ENCODE data around the gene PRKD1.
"Not testable (repeated sequence)": the region's sequence is repeated elsewhere in the genome, so short reads cannot be mapped to it uniquely, and the experiment has no call there.

PRKD1 gene

DNA sequence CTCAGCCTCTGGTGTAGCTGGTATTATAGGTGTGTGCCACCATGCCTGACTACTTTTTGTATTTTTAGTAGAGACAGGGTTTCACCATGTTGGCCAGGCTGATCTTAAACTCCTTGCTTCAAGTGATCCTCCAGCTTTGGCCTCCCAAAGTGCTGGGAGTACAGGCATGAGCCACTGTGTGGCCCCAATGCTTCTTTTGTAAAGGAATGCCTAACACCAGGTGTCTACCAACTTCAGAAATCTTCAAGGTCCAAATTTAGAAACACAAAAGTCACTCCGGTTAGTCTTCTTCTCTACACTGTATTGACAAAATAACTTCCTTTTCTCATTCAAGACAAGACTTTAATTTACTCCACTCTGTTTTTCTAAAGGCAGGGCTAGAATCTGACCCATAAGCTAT lies 188.7 kb downstream of the PRKD1 start:
- DNase-seq (ENCODE audit: low read depth): no peak

DNA sequence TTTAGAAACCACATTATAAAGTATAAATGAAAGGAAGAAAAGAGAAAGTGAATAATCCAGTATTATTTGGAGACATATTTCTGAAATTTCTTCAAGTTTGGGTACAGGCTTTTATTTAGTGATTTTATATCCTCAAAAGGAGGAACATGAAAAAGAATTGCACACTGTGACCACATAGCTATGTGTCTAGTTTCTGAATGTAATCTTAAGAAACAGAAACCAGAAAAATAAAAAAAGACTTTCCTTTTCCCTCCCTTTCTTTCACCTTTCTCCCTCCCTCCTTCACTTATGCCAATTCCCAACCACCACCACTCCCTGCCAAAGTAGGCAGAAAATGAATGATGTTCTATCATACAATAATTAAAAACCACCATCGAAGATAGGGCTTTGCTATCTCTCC lies 189.6 kb downstream of the PRKD1 start:
- no peak for DNase-seq (ENCODE audit: low read depth)

DNA sequence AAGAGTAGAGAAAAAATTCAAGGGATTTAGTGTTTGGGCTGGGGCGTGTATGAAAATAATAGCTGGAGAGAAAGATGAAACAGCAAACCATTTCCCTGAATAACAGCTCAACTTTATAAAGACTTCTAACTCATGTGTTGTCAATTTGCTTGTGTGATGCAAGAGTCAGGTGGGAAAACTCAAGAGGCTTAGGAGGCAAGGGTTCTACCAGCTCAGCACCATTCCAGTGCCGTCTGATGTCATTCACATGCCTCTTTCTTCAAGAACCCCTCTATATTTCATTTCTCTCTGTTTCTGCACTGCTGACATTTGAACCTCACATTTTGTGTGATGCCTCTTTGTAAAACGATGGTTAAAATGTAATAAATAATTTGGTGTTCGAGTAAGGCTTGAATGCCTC lies 192.2 kb downstream of the PRKD1 start:
- DNase-seq (ENCODE audit: low read depth): no peak

DNA sequence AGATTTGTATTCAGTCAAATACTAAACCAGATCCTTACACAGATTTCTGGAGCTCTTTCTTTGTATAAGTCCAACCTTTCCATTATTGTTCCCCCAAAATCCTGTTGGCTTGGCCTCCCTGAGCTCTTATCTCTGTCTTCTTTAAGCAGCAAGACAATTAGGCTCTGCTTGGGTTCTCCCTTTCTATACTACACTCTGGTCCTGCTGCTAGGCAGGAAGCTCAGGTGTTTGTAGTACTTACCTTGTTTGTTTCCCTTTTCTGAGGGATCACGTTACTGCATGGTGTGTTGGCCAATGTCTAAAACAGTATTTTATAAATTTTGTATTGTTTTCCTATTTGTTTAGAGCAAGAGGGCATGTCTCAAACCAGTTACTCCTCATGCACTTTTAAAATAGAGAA lies 192.9 kb downstream of the PRKD1 start:
- no peak for DNase-seq (ENCODE audit: low read depth)

DNA sequence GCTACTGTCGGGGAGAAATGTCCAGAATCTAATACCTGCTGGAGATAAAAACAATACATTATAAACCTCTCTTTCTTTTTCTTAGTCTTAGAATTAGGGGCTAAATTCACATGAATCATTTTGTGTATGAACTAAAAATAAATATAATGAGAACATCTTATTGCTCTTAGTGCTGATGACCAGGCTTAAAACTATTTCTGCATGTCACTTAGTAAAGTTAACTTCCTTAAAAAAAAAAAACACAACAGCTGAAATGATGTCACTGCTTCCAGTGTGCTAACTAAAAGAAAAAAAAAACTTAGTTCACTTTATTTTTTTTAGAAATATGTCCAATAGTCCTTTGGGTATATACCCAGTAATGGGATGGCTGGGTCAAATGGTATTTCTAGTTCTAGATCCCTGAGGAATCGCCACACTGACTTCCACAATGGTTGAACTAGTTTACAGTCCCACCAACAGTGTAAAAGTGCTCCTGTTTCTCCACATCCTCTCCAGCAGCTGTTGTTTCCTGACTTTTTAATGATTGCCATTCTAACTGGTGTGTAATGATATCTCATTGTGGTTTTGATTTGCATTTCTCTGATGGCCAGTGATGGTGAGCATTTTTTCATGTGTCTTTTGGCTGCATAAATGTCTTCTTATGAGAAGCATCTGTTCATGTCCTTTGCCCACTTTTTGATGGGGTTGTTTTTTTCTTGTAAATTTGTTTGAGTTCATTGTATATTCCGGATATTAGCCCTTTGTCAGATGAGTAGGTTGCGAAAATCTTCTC lies 200.9 kb downstream of the PRKD1 start:
- DNase-seq (ENCODE audit: low read depth): peak; percentile 31

DNA sequence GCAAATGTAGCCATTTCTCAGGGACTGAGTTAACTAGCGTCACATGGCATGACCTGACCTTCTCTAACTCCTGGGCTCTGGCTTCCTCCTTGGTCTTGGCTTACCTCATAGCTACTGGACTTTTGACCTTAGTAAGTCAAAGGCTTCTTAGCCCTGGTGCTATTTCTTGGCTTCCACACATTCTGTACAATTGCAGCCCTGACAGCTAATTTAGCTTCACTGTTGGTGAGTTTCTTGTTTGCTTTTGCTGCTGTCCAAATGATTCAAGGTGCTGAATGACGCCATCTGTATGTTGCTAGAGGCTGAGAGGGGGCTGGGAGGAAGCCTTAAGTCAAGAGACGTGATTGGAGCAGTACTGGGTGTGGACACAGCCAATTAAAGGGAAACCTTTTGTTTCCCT lies 202.7 kb downstream of the PRKD1 start:
- DNase-seq (ENCODE audit: low read depth): no peak

DNA sequence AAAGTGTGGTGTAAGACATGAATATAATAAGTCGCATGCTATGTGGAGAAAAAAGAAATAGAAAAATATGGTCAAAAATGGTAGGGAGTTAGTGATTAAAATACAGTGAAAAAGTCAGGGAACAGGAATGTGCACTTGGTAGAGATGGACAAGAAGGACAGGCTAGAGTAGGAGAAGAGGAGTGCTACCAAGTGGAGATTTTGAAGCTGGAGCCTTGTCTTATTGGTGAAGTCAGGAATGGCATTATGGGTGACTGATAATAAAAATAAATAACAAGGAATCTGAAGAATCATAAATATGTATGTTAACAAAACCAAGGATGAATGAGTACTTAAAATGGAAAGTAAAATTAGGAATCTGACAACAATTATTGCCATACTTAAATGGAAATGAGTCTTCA lies 204.8 kb downstream of the PRKD1 start:
- no peak for DNase-seq (ENCODE audit: low read depth)

DNA sequence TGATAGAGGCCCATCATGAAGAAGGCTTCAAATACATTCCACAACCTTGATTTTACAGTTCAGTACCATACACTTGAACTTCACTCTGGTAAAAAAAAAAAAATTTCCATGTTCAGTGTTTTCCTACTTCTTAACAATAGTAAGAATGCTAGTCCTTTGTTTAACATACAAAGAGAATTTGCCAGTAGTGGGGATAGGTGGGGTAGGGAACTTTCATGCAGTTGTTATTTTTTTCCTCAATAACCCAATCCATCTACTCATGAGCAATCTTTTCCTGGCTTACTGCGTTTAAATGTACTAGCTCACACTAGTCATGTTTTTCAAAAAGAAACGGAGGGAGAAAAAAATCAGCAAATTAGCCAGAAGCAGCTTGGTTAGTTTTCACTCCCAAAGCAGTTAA lies 206.1 kb downstream of the PRKD1 start:
- no peak for DNase-seq (ENCODE audit: low read depth)

DNA sequence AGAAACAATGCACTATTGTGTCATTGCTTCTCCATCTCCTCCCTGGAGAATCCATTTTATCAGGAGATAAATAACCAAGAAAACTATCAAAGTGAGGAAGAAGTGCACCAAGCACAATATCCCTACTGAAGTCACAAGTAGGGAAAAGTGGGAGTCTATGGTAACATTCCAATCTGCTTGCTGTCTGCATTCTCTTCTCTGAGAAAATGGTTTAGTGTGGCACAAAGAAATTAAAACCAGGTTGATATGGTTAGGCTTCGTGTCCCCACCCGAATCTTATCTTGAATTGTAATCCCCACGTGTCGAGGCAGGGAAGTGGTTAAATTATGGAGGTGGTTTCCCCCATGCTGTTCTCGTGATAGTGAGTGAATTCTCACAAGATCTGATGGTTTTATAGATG lies 209.7 kb downstream of the PRKD1 start:
- DNase-seq (ENCODE audit: low read depth): no peak

DNA sequence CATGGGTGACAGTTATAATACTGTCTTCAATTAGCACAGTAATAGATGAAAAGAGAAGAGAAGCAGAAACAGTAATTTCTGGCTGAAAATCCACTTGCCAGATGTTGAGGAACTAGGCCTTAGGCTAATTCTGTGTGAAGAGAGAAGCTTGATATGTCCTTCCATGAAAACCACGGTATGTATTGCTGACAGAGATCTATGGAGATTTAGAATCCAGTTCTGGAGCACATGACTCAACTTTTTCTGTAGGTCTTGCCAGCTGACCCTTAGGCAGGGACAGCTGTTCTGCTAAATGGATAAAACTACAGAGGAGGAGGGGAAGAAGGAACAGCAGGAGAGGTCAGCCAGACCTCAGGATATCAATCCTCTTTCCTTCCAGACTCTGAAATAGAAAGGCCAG lies 211.5 kb downstream of the PRKD1 start:
- DNase-seq (ENCODE audit: low read depth): no peak

DNA sequence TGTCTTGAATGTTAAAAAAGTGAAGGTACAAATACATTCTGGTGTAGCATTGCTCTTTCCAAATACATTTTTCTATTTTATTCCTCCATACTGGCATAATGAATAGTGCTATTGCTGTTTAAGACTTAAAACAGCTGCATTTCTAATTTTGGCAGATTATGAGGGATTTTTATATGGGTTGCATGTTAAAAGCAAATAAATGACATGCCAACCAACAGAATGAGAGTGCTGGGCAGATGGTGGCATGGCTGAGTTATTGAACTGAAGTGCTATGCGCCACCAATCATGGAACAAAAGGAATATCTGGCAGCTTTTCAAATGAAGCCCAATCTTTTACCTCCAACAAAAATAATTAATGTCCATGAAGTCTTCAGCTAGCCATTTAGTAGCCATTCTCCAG lies 215.0 kb downstream of the PRKD1 start:
- no peak for DNase-seq (ENCODE audit: low read depth)

DNA sequence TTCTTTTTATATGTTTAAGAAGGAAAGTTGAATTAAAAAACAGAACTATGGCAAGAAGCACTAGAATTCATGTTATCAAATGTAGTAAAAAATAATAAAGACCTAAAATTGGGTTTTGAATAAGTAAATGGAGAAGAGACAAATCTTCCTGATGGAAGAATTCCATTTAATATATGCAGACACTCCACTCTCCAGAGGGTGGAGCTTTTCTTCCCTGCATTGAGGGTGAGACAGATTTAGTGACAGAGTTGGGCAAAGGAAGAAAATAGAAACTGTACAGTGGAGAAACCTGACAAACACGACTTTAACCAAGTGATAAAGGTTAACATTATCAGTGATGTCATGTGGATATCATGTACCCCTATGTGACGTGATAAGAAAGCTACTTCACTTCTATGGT lies 217.6 kb downstream of the PRKD1 start:
- no peak for DNase-seq (ENCODE audit: low read depth)

DNA sequence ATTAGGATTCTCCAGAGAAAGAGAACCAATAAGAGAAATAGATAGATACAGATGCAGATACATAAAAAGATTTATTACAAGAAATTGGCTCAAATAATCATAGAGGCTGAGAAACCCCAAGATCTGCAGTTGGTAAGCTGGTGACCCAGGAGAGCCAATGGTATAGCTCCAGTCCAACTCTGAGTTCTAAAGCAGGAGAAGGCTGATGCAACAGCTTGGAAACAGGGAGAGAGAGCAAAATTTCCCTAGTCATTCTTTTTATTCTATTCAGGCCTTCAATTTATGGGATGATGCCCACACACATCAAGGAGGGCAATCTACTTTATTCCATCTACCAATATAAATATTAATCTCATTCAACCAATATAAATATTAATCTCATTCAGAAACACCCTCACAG lies 218.2 kb downstream of the PRKD1 start:
- no peak for DNase-seq (ENCODE audit: low read depth)

DNA sequence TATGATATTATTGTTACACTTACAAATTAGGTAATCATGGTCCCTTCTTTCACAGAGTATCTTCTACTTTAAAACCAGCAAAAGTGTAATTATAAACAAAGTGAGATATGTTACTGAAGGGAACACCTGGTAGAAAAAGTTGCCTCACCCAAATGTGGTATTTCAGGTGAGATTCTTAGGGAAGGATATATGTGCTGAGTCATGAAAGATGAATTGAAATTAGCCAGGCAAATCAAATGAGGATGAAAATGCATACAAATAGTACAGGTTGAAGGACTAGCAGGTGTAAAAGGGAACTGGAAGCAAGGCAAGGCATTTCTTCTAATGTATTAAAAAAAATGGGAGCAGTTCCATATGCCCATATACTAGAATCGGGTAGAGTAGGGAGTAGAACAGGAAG lies 220.9 kb downstream of the PRKD1 start:
- DNase-seq (ENCODE audit: low read depth): no peak

DNA sequence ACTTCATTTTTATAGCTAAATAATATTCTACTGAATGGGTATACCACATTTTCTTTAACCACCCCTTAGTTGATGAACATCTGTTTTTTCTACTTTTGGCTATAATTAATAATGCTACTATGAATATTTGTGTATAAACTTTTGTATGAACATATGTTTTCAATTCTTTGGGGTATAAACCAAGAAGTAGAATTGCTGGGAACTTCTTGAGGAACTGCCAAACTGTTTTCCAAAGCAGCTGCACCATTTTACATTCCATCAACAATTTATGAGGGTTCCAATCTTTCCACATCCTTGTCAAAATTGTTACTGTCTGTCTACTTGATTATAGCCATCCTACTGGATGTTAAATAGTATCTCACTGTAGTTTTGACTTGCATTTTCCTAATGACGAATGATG lies 221.8 kb downstream of the PRKD1 start:
- no peak for DNase-seq (ENCODE audit: low read depth)

DNA sequence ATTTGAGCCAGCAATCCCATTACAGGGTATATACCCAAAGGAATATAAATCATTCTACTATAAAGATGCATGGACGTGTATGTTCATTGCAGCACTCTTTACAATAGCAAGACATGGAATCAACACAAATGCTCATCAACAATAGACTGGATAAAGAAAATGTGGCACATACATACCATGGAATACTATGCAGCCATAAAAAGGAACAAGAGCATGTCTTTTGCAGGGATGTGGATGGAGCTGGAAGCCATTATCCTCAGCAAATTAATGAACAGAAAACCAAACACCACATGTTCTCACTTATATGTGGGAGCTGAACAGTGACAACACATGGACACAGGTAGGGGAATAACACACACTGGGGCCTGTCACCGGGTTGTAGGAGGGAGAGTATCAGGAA lies 238.1 kb downstream of the PRKD1 start:
- not testable (repeated sequence) for DNase-seq (ENCODE audit: low read depth)

DNA sequence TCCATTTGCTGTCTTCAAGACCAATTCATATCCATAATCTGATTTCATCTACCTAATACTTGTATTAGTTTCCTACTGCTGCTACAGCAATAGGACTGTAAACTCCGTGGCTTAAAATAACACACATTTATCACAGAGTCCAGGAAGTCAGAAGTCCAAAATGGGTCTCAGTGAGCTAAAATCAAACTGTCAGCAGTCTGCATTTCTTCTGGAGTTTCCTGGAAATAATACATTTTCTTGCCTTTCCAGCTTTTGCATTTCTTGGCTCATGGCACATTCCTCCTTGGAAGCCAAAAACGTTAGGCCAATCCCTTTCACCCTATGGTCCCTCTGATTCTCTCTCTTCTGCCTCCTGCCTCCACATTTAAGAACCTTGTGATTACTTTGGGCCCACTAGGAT lies 239.8 kb downstream of the PRKD1 start:
- no peak for DNase-seq (ENCODE audit: low read depth)

DNA sequence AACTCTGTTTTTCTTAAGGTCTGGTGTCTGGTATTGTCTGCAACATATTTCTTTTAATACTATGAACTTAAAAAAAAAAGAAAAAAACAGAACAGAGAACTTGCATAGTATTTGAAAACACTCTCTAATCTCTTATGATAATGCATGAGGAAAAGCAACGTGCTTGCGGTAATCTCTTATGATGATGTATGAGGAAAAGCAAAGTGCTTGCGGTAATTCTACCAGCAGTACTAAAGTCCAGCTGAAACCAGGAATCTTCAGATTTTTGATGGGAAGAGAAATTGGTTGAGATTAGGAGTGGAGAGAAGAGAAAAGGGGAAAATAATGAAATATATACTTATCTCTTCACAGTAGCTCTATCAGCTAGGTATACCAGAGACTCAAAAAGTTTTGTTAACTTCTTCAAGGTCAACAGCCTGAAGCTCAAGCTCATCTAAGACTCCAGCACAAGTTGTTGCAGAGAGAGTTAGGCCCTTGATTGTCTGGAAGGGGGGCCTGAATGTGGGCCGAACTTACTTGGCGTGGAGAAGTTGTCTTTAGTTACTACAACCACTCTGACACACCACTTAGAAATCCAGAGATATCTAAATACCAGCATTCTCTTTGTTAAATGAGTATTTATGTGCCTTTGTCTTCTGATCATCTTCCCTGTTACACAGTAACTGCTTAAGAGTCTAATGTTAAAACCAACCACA lies 240.4 kb downstream of the PRKD1 start:
- DNase-seq (ENCODE audit: low read depth): no peak

DNA sequence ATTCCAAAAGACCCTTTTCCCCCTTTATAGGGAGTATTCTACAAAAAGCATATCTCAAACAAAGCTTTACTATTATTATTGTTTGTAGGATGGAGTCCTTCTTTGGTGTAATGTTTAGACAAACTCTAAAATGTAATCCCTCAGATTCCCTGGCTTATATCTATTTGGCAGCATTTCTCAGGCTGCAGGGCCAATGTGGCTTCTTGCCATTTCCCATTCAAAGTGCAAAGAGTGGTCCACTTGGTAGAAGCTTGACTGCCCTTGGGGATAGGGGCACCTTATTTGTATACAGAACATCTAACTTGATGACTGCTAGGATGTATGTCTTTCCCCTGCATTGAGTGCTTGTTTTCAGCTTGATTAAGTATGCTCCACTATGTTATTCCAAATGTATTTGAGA lies 242.7 kb downstream of the PRKD1 start:
- DNase-seq (ENCODE audit: low read depth): no peak

DNA sequence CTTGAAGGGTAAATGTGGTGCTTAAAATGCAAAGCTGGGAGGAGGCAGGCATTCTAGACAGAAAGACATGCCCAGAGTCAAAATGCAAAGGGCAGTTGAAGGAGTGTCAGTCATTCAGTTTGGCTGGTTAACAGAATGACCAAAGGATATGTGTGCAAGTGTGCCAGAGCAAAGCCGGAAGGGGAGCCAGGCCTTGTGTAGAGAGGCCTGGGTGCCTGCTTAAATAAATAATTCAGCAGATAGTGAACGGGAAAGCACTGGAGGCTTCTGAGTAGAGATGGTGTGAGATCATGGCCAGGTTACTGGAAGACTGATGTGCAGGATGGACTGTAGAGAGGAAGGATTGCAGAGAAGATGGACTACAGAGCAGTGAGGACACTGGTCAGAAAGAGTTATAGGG lies 244.9 kb downstream of the PRKD1 start:
- DNase-seq (ENCODE audit: low read depth): no peak

DNA sequence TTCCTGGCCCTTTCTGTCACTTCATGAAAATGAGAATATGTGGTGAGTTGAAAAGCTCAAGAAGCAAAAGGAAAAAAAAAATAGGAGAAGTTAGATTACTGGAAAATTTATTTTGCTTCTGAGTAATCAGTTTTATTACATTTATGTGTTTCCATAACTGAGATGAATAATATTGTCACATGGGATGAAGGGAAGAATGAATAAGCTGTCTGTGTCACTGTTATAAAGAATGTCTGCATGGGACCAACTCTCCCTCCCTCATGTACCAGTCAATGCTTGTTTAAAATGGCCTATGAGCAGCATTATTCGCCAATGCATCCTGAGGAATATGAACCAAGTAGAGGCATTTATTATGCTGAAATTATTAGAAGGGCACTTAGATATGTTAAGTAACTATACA lies 246.3 kb downstream of the PRKD1 start:
- DNase-seq (ENCODE audit: low read depth): no peak

DNA sequence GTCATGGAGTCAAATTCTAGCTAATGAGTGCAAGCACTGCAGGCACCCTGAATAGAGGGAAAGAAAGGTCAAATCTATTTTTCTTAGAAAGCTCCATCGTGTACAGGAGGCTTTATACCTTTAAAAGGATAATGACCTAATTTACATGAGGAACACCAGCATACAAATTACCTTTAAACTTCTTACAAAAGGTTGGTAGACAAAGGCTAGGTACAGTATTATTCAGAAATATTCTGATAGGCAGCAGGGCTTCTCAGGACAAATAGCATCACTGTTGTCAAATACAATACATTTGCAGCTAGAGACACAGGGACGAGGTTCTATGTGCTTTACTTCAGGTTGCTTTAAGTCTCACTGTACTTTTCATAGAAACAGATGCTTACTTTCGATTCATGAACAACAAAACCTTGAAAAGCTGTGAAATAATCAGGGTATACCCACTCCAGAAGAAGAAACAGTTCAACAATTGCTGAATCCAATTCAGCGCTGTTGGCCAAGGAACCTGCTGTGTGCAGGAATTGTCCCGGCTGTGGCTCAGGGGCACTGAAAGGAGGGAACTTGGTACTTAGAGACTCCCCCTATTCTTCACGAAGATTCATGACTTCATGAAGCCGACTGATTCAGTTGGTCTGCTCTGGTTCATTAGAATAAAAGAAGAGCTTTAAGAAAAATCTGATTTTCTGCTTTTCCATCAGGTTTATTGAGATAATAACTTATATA lies 252.9 kb downstream of the PRKD1 start:
- no peak for DNase-seq (ENCODE audit: low read depth)

DNA sequence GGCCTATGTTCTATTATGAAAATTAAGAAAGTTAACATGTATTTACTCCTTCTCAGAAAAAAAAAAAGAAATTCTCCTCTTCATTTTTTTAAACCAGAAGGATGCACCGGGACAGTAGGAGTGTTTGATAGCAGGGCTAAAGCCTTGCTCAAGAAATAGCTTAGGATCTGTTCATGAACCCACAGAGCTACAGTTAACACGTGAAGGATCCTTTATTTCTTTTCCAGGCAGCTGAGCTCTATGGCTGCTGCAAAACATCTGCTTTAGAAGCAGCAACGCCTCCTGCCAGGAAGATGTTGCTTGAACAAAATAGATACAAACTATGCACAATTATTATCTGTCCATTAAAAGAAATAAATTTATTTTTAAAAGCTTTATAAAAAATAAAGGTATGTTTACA lies 254.8 kb downstream of the PRKD1 start:
- no peak for DNase-seq (ENCODE audit: low read depth)
